GM18499 (cell line): ENCODE data around the gene DOC2B.
"Not testable (repeated sequence)": the region's sequence is repeated elsewhere in the genome, so short reads cannot be mapped to it uniquely, and the experiment has no call there.

Experiments
- ATAC-seq: cut with Tn5 transposase; IDR thresholded peaks from one replicate; pipeline ENCODE4 v1.9.1; 2021; ENCODE audit warnings: moderate number of reproducible peaks; ENCODE audit not compliant: insufficient read depth, unreplicated experiment

Gene DOC2B

DNA sequence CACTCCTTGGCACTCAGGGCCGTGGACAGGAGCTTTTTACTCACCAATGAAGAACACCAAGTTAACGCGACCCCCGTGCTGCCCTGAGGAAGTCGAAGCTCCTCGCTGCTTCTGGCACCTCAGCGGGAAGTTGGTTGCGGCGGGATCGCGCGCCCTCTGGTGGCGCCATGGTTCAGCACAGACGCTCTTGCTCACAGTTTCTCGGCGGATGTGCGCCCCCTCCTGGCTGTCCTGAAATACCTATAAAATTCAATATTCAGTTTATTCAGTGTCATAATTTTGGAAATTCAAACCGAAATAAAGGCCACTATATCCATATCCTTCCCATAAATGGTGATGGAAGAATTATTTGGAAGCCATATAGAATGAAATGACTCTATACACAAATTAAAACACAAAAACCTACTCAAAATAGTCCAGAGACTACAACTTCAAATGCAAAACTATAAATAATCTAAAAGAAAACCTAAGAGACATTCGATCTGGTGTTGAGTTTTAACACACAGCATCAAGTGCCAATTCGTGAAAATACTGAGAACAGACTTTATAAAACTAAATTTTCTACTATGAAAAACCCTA lies 63.0 kb downstream of the DOC2B start:
- ATAC-seq = not testable (repeated sequence)

DNA sequence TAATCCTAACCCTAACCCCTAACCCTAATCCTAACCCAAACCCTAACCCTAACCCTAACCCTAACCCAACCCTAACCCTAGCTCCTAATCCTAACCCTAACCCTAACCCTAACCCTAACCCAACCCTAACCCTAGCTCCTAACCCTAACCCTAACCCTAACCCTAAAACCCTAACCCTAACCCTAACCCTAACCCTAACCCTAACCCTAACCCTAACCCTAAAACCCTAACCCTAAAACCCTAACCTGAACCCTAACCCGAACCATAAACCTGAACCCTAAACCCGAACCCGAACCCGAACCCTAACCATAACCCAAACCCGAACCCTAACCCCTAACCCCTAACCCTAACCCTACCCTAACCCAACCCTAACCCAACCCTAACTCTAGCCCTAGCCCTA lies 68.3 kb downstream of the DOC2B start:
- ATAC-seq = not testable (repeated sequence)
